ENCODE data around the gene ARHGAP26.

Gene ARHGAP26

DNA sequence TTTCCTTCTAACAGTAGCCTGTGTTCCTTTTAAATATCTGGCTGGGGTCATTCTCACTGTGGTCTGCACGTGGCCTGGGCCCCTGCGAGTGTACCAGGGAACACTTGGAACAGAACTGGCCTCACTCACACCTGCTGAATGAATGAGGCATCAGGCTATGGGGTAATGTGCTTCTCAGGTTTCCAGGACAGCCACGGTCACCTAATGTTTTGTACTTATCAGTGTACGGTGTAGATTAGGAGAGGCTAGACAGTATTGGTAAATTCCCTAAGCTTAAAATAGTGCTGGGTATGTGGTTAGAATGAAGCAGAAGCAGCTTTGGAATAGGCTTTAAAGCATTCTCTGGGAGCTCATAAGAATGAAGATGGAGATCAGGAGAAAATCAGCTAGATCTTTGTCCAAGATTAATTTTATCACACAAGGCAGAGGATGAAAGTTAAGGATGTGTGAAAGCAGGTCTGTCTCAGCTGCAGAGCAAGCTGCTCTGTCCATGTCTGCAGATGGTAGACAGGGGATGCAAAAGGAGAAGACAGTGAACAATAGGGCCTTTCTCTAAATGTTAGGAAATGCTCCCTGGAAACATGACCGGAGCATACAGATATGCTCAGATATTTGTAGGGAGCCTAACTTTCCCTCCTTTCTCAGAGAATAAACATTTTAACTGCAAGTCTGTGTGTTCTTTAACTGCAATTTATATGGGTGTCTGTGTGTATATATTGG, 365.8 kb downstream of the ARHGAP26 start:
- DNase-seq (ENCODE audit: low read depth in 2 of 2), result no peak

DNA sequence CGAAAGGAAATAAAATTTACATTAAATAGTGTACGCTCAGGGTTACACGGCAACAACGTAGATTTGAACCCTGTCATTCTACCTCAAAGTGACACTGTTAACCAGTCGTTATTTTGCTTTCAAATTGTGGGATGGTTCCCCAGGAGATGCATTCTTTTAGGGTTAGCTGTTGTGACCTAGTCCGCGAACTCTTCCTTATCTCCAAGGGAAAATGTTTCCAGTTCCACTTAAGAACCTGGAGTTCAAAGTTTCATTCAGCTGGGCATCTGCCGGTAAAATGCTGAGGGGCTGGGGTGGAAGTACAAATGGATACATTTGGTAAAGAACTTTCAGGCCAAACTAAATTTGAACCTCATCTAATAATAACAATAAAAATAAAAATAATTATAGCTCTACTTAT, 368.7 kb downstream of the ARHGAP26 start:
- no peak for DNase-seq (ENCODE audit: low read depth in 2 of 2)

DNA sequence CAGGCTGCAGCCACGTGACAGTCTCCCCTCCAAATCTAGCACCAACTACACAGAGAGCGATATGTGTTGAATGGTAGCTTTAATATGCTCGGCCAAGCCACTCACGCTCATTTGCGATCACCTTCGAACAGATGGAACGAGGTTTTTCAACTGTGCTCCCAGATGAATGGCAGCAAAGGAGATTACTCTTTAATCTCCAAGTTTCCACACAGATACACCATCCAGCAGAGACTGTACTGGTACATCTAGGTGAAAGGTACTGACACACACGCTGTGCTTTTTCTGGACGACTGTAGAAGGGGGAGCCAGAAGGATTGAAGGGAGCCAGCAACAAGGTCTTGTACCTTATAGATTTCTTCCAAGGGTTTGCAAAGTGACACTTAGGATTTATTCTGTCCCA, 369.4 kb downstream of the ARHGAP26 start:
- DNase-seq (ENCODE audit: low read depth in 2 of 2), result no peak

DNA sequence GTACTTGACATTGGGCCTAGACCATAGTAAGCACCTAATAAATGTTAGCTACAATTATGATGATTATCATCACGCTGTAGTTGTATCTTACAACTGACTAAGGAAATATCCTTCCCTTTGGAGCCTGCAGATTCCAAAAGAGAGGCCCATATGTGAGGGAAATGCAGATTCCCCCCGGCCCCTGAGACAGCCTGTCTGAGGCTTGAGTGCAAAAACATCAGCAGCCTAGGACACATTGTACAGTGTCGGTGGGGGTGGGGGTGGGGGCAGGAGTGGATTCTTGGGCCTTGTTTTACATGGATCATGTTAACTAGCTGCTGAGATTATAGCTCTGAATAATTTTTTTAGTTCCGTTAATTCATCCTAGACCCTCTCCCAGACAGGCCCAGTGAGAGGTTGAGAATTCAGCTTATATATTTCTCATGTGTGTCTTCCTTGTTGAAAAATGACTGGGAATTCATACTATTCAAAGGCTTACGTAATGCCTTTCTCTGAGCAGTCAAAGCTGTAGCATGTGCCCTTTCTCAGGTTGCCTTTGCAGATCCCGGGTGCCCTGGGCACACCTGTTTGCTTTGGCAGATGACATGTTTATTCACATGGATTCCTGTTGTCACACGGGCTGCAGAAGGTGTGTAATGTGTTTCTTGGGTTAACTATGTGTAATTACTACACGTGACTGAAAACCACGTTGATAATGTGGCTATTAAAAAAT, 370.5 kb downstream of the ARHGAP26 start:
- no peak for DNase-seq (ENCODE audit: low read depth in 2 of 2)

DNA sequence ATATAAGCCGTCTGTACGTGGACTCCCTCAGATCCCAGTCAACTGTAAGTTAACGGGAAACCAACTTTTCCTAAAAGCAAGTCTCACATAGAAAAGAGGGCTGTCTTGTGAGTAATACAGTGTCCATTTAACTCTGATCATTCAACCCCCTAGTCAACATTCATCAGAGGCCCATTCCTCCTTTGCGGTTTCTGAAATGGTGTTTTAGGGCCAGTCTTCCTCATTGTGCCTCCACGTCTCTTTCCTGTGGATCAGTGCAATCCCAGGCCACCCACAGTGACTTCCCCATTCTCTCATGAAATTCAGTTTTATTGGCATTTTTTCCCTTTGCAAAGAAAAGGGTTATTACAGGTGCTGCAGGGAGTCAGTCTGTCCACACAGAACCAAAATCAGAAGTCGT, 371.5 kb downstream of the ARHGAP26 start:
- DNase-seq (ENCODE audit: low read depth in 2 of 2), result no peak

DNA sequence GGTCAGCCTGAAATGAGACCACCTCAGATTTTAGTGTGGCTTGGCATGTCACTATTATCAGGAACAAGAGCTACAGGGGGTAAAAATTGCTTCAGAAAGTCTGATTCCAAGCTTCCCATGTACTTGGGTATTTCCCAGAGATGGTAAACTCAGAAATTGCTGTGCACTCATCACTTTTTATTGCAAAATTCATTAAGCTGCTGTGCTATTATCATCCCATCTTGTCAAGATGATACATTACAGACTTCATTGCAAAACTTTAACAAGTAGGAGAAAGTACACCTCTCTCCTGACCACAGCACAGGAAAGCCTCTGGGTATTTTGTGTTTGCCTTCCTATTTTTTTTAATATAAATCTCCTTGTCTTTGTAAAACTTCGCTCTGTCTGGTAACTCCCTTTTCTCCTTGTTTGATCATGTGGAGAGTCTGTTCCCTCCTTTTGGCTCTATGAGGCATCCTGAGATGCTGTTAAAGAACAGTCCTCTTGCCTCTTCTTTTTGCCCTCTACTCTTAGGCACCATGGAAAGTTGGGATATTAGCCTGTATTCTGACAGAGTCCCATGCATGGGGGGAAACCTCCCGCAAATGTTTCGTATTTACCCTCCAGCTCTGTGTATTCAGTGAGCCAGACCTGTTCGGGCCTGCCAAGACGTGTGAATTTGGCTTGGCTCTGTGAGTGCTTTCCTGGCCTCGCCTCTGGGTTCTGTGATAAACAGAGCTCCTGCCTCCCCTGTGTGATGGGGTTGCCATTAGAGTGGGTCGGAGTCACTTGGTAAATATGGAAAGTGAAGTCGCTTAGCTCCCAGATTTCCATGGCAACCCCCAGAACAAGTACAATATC, 372.6 kb downstream of the ARHGAP26 start:
- no peak for DNase-seq (ENCODE audit: low read depth in 2 of 2)

DNA sequence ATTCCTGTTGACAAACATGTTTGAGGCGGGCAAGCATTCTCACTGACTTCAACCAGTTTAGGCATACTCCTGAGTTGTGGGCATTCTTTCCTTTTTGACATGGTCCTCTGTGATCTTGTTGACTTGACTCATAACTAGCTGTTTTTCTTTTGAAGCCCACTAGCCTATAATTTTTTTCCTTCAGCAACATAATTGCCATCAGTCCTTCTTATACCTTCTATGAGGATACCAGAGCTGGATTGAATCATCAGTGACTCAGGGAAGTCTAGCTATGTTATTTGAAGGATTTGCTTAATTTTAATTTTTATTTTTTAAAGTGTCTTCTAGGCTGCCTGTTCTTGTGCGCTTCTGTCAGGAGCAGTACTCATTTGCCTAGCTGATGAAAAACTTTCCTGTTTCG, 373.8 kb downstream of the ARHGAP26 start:
- DNase-seq (ENCODE audit: low read depth in 2 of 2), result no peak

DNA sequence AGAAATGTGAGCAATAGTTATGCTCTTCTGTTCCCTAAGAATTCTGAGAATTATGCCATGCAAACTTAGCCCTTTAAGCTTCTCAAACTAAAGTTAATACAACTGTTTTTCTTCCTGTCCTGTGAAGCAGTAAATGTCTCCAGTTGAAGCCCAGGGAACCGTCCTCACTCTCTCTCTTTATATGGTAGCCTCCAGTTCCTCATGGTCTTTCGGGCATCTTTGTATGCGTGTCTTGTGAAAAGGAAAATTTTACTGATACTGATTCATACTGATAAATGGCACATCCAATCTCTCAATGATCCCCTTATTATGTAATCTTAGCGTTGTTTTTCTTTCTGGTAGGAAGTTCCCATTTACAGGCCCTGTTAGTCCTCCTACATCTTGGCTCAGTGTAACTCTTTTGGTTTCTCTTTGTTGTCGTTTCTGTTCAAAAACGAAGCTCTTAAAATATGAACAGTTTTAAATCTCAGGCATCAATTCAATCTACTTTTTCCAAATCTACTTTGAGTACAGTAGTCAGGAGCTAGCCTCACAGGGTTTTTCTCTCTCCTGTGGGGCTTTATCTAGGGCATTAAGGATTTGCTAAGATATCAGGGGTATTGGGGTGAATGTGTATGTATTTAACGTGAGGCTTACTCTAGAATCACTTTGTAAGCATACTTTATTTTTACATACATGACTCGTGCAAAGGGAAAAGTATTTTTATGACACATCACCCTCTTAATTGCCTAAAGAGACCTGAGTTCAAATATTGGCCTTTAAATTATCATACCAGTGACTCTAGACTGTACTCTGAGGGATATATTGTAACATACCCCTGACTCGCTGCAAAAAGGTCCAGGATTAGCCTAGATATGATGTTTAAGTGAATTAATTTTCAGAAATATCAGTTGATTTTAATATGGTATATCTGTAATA, 375.3 kb downstream of the ARHGAP26 start:
- no peak for DNase-seq (ENCODE audit: low read depth in 2 of 2)

DNA sequence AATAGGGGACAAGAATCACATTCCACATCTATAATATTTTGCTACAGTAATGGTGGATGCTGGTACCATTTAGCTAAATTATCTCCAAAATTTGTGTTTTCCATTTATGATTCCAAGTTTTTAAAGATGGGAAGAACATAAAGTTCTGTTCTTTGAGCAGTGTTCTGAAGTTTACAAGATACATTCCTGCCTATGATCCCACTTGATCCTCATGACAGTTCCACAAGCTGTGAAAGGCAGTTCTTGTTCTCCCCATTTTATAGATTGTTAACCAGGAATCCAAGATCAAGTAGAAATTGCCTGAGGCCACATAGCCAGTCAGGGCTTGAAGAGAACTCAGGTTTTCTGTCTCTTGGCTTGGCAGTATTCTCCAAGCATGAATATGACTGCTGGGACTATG, 376.0 kb downstream of the ARHGAP26 start:
- no peak for DNase-seq (ENCODE audit: low read depth in 2 of 2)

DNA sequence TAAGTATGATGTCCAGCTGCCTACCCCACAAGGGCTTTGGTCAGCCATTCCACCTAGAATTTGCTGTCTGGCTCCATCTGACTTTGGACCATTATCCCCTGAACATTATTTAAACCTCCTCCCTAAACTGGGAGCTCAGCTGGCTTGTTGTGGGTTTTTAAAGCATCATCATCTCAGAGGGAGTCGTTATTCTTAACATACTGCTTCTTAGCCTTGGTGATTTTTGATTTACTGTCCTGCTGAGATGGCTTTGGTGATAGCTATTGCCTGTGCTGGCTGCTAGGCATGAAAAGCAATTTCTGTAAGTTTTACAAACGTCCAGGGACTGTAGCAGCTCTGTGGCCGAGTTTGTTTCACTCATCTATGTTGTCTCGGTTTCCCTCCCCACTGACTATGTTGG, 377.2 kb downstream of the ARHGAP26 start:
- no peak for DNase-seq (ENCODE audit: low read depth in 2 of 2)

DNA sequence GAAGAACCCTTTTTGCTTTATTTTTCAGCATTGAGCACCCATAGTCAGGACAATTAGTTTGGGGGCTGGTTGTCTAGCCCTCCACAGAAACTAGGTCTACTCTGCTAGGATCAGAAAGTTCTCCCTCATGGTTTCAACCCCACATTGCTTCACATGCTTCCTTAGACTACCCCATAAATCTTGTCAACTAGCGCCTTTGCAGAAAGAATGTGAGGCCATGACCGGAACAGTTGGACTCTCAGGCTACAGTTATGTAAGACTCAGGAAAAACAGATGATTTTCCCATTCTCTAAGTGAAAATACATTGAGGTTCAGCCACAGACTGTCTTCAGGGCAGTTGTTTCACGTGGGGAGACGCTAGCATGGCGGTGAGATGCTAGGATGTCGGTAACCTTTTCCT, 377.7 kb downstream of the ARHGAP26 start:
- DNase-seq (ENCODE audit: low read depth in 2 of 2), result no peak

DNA sequence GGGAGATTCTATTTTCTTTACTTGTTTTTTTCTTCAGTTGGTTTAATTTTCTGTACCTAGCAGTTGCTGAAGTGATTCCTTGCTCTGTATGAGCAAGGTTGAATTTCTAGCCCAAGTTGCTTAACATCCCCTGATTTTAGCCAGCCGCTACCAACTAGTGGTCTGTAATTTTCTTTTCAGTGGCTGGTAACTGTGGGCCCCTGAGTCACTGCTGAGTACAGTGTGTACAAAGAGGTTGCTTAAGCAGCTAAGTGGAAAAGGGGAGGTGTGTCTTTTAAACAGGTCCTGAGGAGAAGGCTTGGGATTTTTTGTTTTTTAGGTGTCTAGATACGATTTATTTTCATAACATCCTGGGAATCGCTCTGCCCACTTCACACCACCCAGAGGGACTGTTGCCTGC, 378.6 kb downstream of the ARHGAP26 start:
- no peak for DNase-seq (ENCODE audit: low read depth in 2 of 2)

DNA sequence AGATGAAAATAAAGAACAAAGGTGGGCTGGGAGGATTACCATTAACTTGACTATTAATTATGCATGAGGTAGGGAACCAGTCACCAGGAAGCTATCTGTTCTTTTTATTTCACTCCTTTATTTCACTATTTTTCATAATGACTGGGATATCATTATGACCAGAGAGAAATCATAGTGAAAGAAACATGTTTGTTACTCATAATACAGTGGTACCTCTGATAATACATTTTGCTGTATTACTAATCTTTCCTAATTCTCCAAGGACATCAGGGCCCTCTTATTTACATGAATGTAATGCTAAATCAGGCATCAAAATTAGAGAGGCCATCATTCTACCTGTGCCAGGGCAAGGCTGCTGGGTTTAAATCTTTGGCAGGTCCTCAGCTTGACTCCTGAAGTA, 379.6 kb downstream of the ARHGAP26 start:
- DNase-seq (ENCODE audit: low read depth in 2 of 2), result no peak

DNA sequence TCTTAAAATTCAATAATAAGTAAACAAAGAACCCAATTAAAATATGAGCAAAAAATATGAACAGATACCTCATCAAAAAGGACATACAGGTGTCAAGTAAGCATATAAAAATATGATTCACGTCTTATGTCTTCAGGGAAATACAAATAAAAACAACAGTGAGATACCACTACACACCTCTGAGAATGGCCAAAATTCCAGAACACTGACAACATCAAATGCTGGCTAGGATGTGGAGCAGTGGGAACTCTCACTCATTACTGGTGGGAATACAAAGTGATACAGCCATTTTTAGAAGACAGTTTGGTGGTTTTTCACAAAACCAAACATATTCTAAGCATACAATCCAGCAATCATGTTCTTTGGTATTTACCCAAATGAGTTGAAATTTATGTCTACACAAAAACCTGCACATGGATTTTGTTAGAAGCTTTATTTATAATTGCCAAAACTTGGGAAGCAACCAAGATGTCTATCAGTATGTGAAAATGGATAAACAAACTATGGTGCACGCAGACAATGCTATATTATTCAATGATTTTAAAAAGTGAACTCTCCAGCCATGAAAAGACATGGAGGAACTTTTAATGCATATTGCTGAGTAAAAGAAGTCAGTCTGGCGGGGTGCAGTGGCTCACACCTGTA, 381.0 kb downstream of the ARHGAP26 start:
- no peak for DNase-seq (ENCODE audit: low read depth in 2 of 2)

DNA sequence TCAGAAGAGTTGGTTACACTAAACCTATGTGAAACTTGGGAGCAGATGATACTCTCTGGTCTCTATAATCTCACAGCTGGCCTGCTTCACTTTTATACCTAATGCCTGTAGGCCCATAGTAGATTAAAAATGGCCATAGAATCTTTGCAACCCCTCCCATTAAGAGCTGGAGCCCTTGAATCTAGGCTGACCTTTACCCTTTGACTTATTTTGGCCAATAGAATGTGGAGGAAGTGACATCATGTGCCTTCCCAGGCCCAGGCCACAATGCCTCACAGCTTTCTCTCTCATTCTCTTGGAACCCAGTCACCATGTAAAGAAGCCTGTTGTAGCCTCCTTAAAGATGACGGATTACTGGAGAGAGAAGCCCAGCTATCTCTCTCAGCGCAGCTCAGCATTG, 382.3 kb downstream of the ARHGAP26 start:
- DNase-seq (ENCODE audit: low read depth in 2 of 2), result no peak

DNA sequence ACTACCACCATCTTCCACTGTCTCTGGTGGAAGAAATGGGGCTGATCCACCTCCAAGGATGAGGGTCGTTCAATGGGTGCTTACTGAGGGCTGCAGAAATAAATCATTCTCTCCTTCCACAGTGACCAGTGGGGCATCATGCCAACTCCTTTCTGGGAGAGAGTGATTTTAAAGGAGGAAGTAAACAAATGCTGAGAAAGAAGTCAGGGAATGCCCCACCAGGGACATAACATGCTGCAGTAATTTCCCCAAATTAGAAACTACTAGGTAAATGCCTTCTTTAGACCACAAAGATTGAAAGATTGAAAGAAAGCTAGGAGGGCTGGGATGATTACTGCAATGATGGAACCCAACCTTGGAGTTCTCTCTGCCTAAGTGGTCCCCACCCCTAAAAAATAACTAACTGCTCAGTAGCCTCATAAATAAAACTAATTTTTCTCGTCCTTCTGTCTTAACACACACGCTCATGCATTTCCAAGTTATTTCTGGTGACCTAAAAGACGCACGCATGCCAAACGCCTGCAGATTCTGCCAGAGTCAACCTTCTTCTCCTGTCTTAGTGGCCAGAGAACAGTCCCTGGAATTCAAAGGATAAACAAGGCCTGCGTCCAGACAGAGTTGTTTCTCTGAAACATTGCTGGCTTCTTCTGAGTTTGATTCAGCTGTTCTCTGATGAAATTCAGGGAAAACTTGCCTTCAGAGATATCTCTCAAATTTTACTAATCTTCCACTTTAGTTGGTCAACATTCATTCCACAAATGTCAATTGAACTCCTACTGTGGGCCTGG, 383.3 kb downstream of the ARHGAP26 start:
- DNase-seq (ENCODE audit: low read depth in 2 of 2), result no peak

DNA sequence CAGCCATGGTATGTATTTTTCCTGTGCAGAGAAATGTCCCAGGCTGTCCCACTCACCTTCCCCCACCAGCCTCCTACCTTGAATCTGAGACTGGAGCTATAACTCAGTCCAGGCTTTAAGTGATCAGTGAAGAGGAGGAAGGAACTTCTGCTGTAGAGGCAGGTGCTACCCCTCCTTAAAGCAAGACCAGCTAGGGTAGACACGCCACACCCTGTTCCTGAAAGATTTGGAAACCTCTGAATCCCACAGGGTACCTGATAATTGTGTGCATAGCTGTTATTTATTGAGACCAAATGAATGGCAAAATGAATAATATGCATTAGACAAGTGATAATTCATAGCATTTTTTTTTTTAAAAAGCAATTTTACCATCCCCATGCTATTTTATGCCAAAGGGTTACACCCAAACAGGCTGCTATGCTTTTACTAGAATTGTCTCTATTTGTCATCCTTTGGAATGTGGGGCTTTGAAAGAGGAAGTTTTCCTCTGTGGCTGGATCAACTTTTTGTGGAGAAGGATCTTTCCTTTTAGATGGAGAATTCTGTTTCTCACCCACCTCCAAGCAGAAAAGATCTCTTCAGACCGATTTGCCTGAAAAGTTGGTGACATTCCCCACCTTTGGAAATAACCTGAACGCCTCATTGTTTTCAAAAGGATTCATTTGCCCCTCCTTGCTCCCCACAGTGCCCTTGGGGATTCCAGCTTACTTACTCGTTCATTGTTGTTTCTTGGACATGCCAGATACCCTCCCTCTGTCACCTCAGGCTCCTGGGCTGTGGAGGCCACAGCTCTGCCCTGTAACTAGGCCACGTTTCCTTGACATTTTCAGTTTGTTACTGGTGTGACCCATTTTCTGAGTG, 384.6 kb downstream of the ARHGAP26 start:
- no peak for DNase-seq (ENCODE audit: low read depth in 2 of 2)

DNA sequence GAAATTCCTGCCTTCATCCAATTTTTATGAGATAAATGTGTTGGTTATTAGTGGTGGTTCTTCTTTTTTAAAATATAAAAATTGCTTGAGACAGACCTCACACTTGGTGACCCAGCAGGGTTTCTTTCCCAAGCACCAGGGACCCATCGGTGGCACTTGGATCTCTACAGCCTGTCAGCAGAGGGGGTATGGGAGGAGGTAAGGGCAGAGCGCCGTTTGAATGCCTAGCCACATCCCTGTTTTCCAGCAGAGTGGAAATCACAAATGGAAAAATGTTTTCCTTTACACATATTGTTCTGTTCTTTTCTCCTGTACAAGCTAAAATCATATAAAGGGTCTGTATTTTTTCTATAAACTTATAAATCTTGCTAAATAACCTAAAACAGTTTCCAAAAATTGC, 385.3 kb downstream of the ARHGAP26 start:
- no peak for DNase-seq (ENCODE audit: low read depth in 2 of 2)

DNA sequence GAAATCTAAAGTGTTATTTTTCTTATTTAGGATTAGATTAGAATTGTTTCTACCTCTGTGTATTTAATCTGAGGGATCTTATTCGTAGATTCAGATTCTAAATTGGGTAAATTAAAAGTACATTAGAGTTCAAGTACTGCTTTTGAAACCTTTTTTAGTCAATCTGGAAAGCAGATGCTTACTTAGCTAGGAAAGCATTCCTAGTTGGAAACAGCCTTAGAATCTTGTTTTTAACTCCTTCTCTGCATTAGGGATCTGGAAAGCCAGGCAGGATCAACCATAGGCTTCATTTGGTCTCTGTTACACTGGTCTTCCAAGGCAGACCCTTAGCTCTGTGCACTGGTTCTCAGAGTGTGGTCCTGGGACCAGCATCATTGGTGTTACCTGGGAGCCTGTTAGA, 385.9 kb downstream of the ARHGAP26 start:
- DNase-seq (ENCODE audit: low read depth in 2 of 2), result no peak

All from stimulated activated CD8-positive, alpha-beta memory T cell treated with anti-CD3 and anti-CD28 coated beads, Interleukin-7, amount 100 ng/mL, for 4 hours (primary cell).